ENCODE measurements around the gene YY1AP1.

- TF ChIP-seq TEAD4 (IDR thresholded peaks at IDR 0.05; ENCODE audit: borderline replicate concordance, insufficient read depth) = no peak
- TF ChIP-seq, protein P1, sequence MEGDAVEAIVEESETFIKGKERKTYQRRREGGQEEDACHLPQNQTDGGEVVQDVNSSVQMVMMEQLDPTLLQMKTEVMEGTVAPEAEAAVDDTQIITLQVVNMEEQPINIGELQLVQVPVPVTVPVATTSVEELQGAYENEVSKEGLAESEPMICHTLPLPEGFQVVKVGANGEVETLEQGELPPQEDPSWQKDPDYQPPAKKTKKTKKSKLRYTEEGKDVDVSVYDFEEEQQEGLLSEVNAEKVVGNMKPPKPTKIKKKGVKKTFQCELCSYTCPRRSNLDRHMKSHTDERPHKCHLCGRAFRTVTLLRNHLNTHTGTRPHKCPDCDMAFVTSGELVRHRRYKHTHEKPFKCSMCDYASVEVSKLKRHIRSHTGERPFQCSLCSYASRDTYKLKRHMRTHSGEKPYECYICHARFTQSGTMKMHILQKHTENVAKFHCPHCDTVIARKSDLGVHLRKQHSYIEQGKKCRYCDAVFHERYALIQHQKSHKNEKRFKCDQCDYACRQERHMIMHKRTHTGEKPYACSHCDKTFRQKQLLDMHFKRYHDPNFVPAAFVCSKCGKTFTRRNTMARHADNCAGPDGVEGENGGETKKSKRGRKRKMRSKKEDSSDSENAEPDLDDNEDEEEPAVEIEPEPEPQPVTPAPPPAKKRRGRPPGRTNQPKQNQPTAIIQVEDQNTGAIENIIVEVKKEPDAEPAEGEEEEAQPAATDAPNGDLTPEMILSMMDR (IDR thresholded peaks at IDR 0.05) = no peak
- no peak for TF ChIP-seq YY1 (IDR thresholded peaks at IDR 0.05; ENCODE audit: low read depth)
- no peak for TF ChIP-seq PBX3 (IDR thresholded peaks at IDR 0.05)
These were observed 42.9 kb downstream of the YY1AP1 start for GRCh38 chr1:155645648-155646047.

Measured in SK-N-SH (cell line).